ENCODE measurements around the gene RAC3.

- TF ChIP-seq EZH2 (IDR thresholded peaks at IDR 0.05; ENCODE audit: borderline replicate concordance, low read depth, low read length) (no peak), EP300 (IDR thresholded peaks at IDR 0.05; ENCODE audit: low read length) (no peak), GATA2 (CRISPR knock-in tag; IDR thresholded peaks at IDR 0.05) (no peak), EGR1 (conservative IDR thresholded peaks at IDR 0.05) (no peak), SAP30 (IDR thresholded peaks at IDR 0.05; ENCODE audit: borderline replicate concordance, insufficient read depth, low read depth, low read length, poor library complexity, severe bottlenecking) (no peak), CHD7 (IDR thresholded peaks at IDR 0.05; ENCODE audit: low read depth, low read length) (no peak), NFYB (IDR thresholded peaks at IDR 0.05; ENCODE audit: extremely low read depth, insufficient read length) (no peak), ZNF121 (CRISPR knock-in tag; conservative IDR thresholded peaks at IDR 0.05) (no peak), CTCF (IDR thresholded peaks at IDR 0.05 in 2 of 3, conservative IDR thresholded peaks at IDR 0.05 in 1 of 3; ENCODE audit: insufficient read depth in 2 of 3, low read depth in 1 of 3, low read length in 3 of 3) (no peak), TRIM24 (IDR thresholded peaks at IDR 0.05) (no peak), ZNF384 (IDR thresholded peaks at IDR 0.05; ENCODE audit: low read depth, low read length) (no peak), PATZ1 (CRISPR knock-in tag; IDR thresholded peaks at IDR 0.05; ENCODE audit: borderline replicate concordance) (no peak)
These were observed 40.4 kb upstream of the RAC3 start for GRCh38 chr17:81990836-81991683.

Data from K562 (cell line).